ENCODE data around the gene EHBP1L1.

Gene EHBP1L1

DNA sequence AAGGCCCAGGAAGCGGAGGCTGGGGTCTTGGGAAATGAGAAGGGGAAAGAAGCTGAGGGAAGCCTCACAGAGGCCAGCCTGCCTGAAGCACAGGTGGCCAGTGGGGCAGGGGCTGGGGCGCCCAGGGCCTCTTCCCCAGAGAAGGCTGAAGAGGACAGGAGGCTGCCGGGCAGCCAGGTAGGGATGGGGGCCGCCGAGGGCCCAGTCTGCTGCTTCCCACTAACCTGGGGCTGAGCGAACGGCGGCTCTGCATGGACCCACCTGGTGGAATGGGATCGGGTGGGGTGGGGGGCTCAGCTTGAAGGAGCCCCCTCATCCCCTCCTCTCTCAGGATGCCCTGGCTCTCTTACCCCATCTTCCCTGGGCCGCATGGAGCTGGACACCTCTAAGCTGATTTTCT lies 7.7 kb downstream of the EHBP1L1 start:
- no peak for DNase-seq (ENCODE audit: low spot score)
- in situ Hi-C loops (cut with MboI; ENCODE audit: low pct_unique_long_range_greater_than_20kb, low sequenced_read_pairs, unreplicated experiment), result no loop called here
- TF ChIP-seq, protein P1, sequence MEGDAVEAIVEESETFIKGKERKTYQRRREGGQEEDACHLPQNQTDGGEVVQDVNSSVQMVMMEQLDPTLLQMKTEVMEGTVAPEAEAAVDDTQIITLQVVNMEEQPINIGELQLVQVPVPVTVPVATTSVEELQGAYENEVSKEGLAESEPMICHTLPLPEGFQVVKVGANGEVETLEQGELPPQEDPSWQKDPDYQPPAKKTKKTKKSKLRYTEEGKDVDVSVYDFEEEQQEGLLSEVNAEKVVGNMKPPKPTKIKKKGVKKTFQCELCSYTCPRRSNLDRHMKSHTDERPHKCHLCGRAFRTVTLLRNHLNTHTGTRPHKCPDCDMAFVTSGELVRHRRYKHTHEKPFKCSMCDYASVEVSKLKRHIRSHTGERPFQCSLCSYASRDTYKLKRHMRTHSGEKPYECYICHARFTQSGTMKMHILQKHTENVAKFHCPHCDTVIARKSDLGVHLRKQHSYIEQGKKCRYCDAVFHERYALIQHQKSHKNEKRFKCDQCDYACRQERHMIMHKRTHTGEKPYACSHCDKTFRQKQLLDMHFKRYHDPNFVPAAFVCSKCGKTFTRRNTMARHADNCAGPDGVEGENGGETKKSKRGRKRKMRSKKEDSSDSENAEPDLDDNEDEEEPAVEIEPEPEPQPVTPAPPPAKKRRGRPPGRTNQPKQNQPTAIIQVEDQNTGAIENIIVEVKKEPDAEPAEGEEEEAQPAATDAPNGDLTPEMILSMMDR (IDR thresholded peaks at IDR 0.05; ENCODE audit: extremely low read depth, insufficient read depth, missing control alignments), result no peak

DNA sequence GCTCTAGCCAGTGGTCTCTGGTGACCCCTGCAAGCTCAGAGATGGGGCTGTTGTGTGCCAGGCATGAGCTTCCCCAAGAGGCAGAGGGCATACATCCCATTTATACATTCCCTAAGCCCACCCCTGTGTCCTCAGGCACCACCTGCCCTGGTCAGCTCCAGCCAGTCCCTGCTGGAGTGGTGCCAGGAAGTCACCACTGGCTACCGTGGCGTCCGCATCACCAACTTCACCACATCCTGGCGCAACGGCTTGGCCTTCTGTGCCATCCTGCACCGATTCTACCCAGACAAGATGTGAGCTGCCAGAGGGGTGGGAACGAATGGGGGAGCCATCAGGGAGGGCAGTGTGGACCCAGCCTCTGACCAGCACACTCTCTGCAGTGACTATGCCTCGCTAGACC lies 8.3 kb downstream of the EHBP1L1 start:
- TF ChIP-seq, protein P1 (IDR thresholded peaks at IDR 0.05; ENCODE audit: extremely low read depth, insufficient read depth, missing control alignments), result no peak
- in situ Hi-C loops (cut with MboI; ENCODE audit: low pct_unique_long_range_greater_than_20kb, low sequenced_read_pairs, unreplicated experiment), result no loop called here
- DNase-seq (ENCODE audit: low spot score), result no peak

DNA sequence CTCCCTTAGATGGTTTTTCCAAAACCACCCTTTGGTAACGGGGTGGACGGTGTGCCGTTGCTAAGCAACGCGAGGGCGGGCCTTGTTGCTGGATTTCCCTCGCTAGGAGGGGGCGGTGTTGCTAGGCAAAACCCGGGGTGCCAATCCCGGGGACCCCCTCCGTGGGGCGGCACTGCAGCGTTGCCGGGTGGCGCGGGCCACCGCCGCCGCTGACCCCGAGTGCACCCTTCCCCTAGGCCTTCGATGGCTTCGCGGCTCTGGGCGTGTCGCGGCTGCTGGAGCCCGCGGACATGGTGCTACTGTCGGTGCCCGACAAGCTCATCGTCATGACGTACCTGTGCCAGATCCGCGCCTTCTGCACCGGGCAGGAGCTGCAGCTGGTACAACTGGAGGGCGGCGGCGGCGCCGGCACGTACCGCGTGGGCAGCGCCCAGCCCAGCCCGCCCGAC lies 8.9 kb downstream of the EHBP1L1 start:
- TF ChIP-seq, protein P1 (IDR thresholded peaks at IDR 0.05; ENCODE audit: extremely low read depth, insufficient read depth, missing control alignments), result no peak
- in situ Hi-C loops (cut with MboI; ENCODE audit: low pct_unique_long_range_greater_than_20kb, low sequenced_read_pairs, unreplicated experiment), result no loop called here
- no peak for DNase-seq (ENCODE audit: low spot score)

DNA sequence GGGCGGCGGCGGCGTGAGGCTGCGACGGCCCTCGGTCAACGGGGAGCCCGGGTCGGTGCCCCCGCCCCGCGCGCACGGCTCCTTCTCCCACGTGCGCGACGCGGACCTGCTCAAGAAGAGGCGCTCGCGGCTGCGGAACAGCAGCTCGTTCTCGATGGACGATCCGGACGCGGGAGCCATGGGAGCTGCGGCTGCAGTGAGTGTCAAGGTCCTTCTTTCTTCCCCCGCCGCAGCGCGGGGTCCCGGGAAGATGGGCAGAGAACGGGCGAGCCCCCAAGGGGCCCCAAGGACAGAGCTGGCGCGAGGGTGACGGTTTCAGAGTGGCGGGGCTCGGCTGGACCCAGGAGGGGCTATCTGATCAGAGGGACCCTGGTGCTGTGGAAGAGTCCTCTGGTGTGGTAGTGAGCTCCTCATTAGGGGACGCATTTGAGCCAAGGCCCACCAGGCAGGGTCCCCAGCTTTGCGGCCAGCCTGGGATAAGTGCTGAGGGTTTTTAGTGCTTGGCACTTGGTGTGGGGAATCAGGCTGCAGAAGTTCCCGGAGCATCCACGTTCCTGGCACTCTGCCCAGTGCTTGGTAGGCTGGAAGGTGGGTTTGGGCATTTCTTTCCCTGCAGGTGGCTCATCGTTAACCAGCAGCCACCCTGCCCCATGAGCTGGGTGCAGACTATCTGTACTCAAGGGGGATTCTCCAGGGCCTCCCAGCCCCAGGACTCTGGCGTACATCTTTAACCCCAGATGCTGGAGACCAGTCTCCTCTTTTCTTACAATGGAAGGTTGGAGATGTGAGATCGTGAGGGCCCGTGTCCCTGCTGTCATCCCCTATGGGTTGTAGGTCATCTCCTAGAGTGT lies 9.8 kb downstream of the EHBP1L1 start:
- in situ Hi-C loops (cut with MboI; ENCODE audit: low pct_unique_long_range_greater_than_20kb, low sequenced_read_pairs, unreplicated experiment), result no loop called here
- TF ChIP-seq, protein P1 (IDR thresholded peaks at IDR 0.05; ENCODE audit: extremely low read depth, insufficient read depth, missing control alignments), result no peak
- DNase-seq (ENCODE audit: low spot score), result no peak

DNA sequence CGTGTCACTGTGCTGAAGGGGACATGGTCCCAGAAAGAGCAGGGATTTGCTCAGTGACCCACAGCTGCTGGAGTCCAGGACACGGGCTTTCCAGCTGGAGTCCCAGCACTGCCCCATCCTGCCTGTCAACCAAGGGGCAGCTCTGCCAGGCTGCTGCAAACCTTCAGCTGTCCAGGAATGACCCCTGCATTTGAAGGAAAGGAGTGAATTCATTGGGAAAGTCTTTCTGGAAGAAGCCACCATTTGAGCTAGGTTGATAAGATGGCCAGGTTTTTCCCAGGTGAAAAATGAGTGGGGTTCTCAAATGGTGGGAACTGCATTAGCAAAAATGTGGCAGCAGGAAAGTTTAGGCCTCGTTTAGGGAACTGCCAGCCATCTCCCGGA lies 10.4 kb downstream of the EHBP1L1 start:
- in situ Hi-C loops (cut with MboI; ENCODE audit: low pct_unique_long_range_greater_than_20kb, low sequenced_read_pairs, unreplicated experiment), result no loop called here
- DNase-seq (ENCODE audit: low spot score), result no peak
- TF ChIP-seq, protein P1 (IDR thresholded peaks at IDR 0.05; ENCODE audit: extremely low read depth, insufficient read depth, missing control alignments), result no peak

DNA sequence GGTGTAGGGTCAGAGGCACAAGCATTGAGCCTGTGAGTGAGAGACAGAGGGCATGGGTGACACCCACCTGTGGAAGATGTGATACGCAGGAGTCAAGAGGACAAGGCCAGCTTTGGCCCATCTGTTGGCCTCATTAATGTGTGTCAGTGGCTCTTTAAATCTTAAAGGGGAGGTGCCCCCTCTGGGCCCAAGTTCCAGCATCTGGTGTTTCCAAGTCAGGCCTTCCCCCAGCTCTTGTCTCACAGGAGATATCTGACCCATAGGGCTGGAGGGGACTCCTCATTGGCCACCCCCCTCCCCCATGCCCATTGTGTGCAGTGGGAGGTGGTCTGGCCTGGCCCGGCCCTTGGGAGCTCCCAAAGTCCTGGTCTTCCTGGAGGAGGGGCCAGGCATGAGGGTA lies 10.8 kb downstream of the EHBP1L1 start:
- DNase-seq (ENCODE audit: low spot score), result no peak
- TF ChIP-seq, protein P1 (IDR thresholded peaks at IDR 0.05; ENCODE audit: extremely low read depth, insufficient read depth, missing control alignments), result no peak
- in situ Hi-C loops (cut with MboI; ENCODE audit: low pct_unique_long_range_greater_than_20kb, low sequenced_read_pairs, unreplicated experiment), result no loop called here

Measured in GM13977 (cell line).